SJCRH30 (cell line): Measurements from ENCODE around the gene STK32C. TPM values are rescaled to one million over a fixed set of nuclear protein-coding genes. Genes with fewer than 3 reads are reported as not detected.
"Not testable (repeated sequence)": the region's sequence is repeated elsewhere in the genome, so short reads cannot be mapped to it uniquely, and the experiment has no call there.

Experiments
- DNase-seq, 2 experiments: peaks; one replicate each; pipeline ENCODE4 v3.0.0-alpha.2; 2015 to 2020
- H3K27ac ChIP-seq: fragments of 250-450 bp; sonication (Bioruptor Pico); 2 replicates; pipeline ENCODE4 v1.5.1; 2020; ENCODE audit warnings: mild to moderate bottlenecking, moderate library complexity
- H3K27me3 ChIP-seq: fragments of 250-450 bp; sonication (Bioruptor Pico); 2 replicates; pipeline ENCODE4 v1.5.1; 2020; ENCODE audit warnings: mild to moderate bottlenecking, moderate library complexity
- H3K36me3 ChIP-seq: fragments of 250-450 bp; sonication (Bioruptor Pico); 2 replicates; pipeline ENCODE4 v1.5.1; 2020; ENCODE audit warnings: mild to moderate bottlenecking, moderate library complexity
- H3K4me1 ChIP-seq: fragments of 250-450 bp; sonication (Bioruptor Pico); 2 replicates; pipeline ENCODE4 v1.5.1; 2020; ENCODE audit warnings: mild to moderate bottlenecking, moderate library complexity
- H3K4me3 ChIP-seq: fragments of 250-450 bp; sonication (Bioruptor Pico); 2 replicates; pipeline ENCODE4 v1.5.1; 2020; ENCODE audit warnings: mild to moderate bottlenecking, moderate library complexity
- H3K9me3 ChIP-seq: fragments of 250-450 bp; sonication (Bioruptor Pico); replicated peaks from 2 replicates; pipeline ENCODE4 v1.5.1; 2020; ENCODE audit warnings: mild to moderate bottlenecking, moderate library complexity
- total RNA-seq: library from RNA; depleted of rRNA; stranded (reverse); fragments of >200 nt; shearing (Covaris generic); gene quantifications from 2 replicates; pipeline ENCODE4 v1.2.3, GENCODE V29; 2014

STK32C gene
- total RNA-seq, 1 experiment from 2014 or later = 4.2 TPM

DNA sequence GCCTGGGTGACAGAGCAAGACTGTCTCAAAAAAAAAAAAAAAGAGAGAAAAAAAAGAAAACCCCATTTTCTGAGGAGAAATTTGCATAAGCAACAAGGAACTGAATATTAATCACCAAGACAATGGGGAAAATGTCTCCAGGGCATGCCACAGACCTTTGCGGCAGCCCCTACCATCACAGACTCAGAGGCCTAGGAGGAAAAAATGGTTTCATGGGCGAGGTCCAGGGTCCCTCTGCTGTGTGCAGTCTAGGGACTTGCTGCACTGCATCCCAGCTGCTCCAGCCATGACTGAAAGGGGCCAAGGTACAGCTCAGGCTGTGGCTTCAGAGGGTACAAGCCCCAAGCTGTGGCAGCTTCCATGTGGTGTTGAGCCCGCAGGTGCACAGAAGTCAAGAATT is 91.3 kb downstream of the STK32C start:
- H3K27ac ChIP-seq, H3K36me3 ChIP-seq, H3K4me3 ChIP-seq, H3K27me3 ChIP-seq, H3K9me3 ChIP-seq, DNase-seq, H3K4me1 ChIP-seq: not testable (repeated sequence)

- Histone ChIP-seq H3K27ac (no peak overlapping the region), H3K27me3 (no peaks in the 10 kb centered on the region), H3K4me1 (no peaks in the 10 kb centered on the region), H3K9me3 (no peaks in the 10 kb centered on the region), H3K36me3 (no peaks in the 10 kb centered on the region), H3K4me3 (no peak overlapping the region)
- no peak for DNase-seq
Measured at GRCh38 chr10:132213917-132214316, 93.8 kb downstream of the STK32C start.

GRCh38 chr10:132212816-132213215 is 94.9 kb downstream of the STK32C start:
- Histone ChIP-seq H3K9me3 (no peaks in the 10 kb centered on the region), H3K4me3 (no peak overlapping the region), H3K27me3 (no peaks in the 10 kb centered on the region), H3K27ac (no peak overlapping the region), H3K4me1 (no peaks in the 10 kb centered on the region), H3K36me3 (no peaks in the 10 kb centered on the region)
- DNase-seq = no peak

DNA sequence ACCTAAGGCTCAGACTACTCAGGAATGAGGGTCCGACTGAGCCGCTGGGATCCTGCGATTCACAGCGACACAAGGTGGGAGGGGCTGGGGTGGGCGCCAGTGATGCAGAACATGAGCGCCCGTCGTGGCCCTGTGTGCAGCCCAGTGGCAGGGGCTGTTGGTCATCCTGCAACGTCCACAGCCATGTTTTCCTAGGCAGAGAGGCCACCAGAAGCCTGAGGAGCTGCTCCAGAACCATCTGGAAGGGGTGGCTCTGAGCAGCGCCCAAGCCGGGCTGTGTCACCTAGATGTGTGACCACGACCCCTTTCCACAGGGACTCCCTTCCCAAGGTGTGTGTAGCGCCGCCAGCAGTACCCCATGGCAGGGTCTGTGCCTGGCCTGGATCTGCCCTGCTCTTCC is 96.5 kb downstream of the STK32C start:
- H3K9me3 ChIP-seq = no peaks in the 10 kb centered on the region
- H3K36me3 ChIP-seq = no peaks in the 10 kb centered on the region
- DNase-seq = no peak
- H3K4me3 ChIP-seq = no peak overlapping the region
- H3K27ac ChIP-seq = no peak overlapping the region
- no peaks in the 10 kb centered on the region for H3K4me1 ChIP-seq
- no peaks in the 10 kb centered on the region for H3K27me3 ChIP-seq

- no peaks in the 10 kb centered on the region for H3K27me3 ChIP-seq
- DNase-seq = no peak
- no peaks in the 10 kb centered on the region for H3K36me3 ChIP-seq
- no peak overlapping the region for H3K27ac ChIP-seq
- H3K4me3 ChIP-seq = no peak overlapping the region
- no peaks in the 10 kb centered on the region for H3K4me1 ChIP-seq
- no peaks in the 10 kb centered on the region for H3K9me3 ChIP-seq
Measured at GRCh38 chr10:132210766-132211165, 97.0 kb downstream of the STK32C start.

DNA sequence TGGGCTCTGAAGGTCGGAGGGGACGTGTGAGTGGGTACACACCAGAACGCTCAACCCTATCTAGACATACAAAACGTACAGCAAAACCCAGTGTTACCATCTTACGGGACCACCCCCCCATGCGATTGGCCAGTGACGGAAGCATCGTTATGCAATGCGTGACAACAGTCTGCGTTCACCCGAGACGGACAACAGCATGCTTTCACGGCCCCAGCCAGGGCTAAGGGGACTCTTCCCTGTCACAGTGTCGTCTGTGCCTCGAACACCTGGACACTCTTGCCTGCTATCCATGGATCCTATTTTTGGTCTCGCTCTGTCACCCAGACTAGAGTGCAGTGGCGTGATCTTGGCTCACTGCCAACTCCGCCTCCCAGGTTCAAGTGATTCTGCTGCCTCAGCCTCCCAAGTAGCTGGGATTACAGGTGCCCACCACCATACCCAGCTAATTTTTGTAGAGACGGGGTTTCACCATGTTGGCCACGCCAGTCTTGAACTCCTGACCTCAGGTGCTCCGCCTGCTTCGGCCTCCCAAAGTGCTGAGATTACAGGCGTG is 97.7 kb downstream of the STK32C start:
- DNase-seq = no peak
- Histone ChIP-seq H3K27me3 (no peaks in the 10 kb centered on the region), H3K36me3 (no peaks in the 10 kb centered on the region), H3K4me1 (no peaks in the 10 kb centered on the region), H3K9me3 (no peaks in the 10 kb centered on the region), H3K4me3 (no peak overlapping the region), H3K27ac (no peak overlapping the region)

DNA sequence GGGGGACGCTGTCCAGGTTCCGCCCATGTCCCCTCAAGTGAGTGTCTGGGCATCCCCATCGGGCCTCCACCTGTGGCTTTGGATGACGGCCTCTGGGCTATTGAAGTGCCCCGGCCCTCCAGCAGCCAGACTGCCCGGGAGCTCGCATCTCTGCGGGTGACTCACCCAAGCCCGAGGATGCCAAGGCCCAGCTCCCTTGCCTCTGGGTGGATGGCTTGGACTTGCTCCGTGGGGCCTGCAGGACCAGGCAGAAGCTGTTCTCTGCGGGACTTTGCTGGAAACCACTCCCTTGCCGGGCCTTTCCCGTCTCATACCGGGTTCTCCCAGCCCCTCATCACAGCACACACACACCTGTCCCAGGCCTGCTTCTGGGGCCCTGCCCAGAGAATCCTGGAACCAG is 98.6 kb downstream of the STK32C start:
- H3K36me3 ChIP-seq = no peaks in the 10 kb centered on the region
- no peaks in the 10 kb centered on the region for H3K4me1 ChIP-seq
- no peak overlapping the region for H3K4me3 ChIP-seq
- no peak for DNase-seq
- H3K27me3 ChIP-seq = no peaks in the 10 kb centered on the region
- no peaks in the 10 kb centered on the region for H3K9me3 ChIP-seq
- H3K27ac ChIP-seq = no peak overlapping the region

- no peak for DNase-seq
- H3K4me3 ChIP-seq = no peak overlapping the region
- no peaks in the 10 kb centered on the region for H3K9me3 ChIP-seq
- no peaks in the 10 kb centered on the region for H3K27me3 ChIP-seq
- H3K27ac ChIP-seq = no peak overlapping the region
- H3K36me3 ChIP-seq = no peaks in the 10 kb centered on the region
- no peaks in the 10 kb centered on the region for H3K4me1 ChIP-seq
Measured at GRCh38 chr10:132208462-132209050, 99.2 kb downstream of the STK32C start.

DNA sequence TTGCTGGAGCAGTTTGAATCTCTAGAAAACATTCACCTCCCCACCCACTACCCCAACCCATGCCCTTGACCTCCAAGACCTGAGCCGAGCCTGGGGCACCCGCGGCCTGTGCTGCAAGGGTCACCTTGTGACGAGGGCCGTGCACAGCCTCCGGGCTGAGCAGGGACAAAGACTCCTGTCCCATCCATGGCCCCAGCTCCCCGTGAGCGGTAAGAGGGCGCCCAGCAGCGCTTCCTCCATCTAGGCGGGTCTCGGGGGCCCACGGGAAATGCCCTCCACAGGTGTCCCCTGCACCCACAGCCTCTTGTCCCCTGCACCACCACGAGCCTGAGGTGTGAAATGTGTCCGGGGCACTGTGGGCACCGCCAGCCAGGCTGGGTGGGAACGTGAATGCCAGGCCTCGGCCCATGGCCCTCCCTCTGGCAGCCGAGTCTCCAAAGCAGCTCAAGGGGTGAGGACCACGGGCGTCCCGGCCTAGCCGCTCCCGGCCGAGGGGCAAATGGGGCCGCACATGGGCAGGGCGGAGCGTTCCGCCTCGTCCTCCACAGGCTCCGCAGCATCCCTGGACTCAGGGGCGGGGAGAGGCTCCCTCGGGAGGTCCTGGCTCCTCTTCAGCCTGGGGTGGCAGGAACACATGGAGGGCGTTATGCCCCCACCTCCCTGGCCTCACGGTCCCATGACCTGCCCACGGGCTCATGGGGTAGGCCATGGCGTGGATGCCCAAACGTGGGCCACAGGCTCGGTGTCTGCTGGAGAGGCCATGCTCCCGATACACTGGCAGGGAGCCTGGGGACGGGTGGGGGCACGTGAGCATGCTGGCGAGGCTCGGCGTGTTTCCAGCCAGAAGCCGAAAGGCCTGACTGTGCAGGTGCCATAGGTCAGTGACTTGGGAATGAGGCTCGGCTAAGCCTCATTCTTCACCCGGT is 100.0 kb downstream of the STK32C start:
- Histone ChIP-seq H3K4me1 (no peaks in the 10 kb centered on the region), H3K27me3 (no peaks in the 10 kb centered on the region), H3K4me3 (no peak overlapping the region), H3K9me3 (no peaks in the 10 kb centered on the region), H3K27ac (no peak overlapping the region), H3K36me3 (no peaks in the 10 kb centered on the region)
- no peak for DNase-seq

GRCh38 chr10:132206806-132207535 is 100.8 kb downstream of the STK32C start:
- Histone ChIP-seq H3K4me1 (no peaks in the 10 kb centered on the region), H3K27me3 (no peaks in the 10 kb centered on the region), H3K4me3 (no peak overlapping the region), H3K36me3 (no peaks in the 10 kb centered on the region), H3K9me3 (no peaks in the 10 kb centered on the region), H3K27ac (no peak overlapping the region)
- DNase-seq = no peak

DNA sequence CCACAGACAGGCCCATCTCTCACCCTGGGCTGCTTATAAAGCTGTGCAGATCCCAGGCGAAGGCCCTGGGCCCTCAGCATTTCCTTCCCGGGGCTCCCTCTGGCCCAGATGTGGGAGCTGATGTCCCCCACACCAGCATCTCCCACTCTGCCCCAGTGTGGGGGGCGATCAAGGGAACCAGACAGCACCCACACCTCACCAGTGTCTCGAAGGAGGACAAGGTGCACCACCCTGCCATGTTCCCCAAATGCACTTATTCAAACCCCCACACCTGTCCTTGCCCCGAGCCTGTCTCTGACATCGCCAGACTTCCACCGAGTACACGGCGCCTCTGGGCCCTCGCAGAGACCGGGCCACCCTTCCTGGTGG is 101.4 kb downstream of the STK32C start:
- DNase-seq = no peak
- H3K27me3 ChIP-seq = no peaks in the 10 kb centered on the region
- no peak overlapping the region for H3K27ac ChIP-seq
- no peaks in the 10 kb centered on the region for H3K9me3 ChIP-seq
- H3K4me1 ChIP-seq = no peaks in the 10 kb centered on the region
- no peak overlapping the region for H3K4me3 ChIP-seq
- no peaks in the 10 kb centered on the region for H3K36me3 ChIP-seq

- no peaks in the 10 kb centered on the region for H3K4me1 ChIP-seq
- no peak for DNase-seq
- H3K4me3 ChIP-seq = no peak overlapping the region
- H3K27me3 ChIP-seq = no peaks in the 10 kb centered on the region
- H3K36me3 ChIP-seq = no peaks in the 10 kb centered on the region
- no peak overlapping the region for H3K27ac ChIP-seq
- H3K9me3 ChIP-seq = no peaks in the 10 kb centered on the region
Measured at GRCh38 chr10:132205650-132206376, 101.9 kb downstream of the STK32C start.

- no peak for DNase-seq
- no peaks in the 10 kb centered on the region for H3K36me3 ChIP-seq
- H3K27me3 ChIP-seq = no peaks in the 10 kb centered on the region
- no peaks in the 10 kb centered on the region for H3K9me3 ChIP-seq
- no peak overlapping the region for H3K4me3 ChIP-seq
- no peaks in the 10 kb centered on the region for H3K4me1 ChIP-seq
- H3K27ac ChIP-seq = no peak overlapping the region
Measured at GRCh38 chr10:132204781-132205473, 102.8 kb downstream of the STK32C start.
